ENCODE data around the gene MUC22.

GRCh38 chr6:30998785-30999184 lies 11.5 kb upstream of the MUC22 start:
- TF ChIP-seq CTCF (conservative IDR thresholded peaks at IDR 0.05; ENCODE audit: low read length) (no peak), EZH2phosphoT487 (IDR thresholded peaks at IDR 0.05; ENCODE audit: borderline replicate concordance) (no peak)
